ENCODE measurements around the gene IQCN. TPM values are rescaled to one million over a fixed set of nuclear protein-coding genes. Genes with fewer than 3 reads are reported as not detected.

Gene IQCN
- total and polyA plus RNA-seq, 10 of the 15 experiments (the other 5 are each of a cell fraction or from before 2014, with no cell fraction given): 0.01 to 0.54 (median 0.23) TPM; not detected in 3

DNA sequence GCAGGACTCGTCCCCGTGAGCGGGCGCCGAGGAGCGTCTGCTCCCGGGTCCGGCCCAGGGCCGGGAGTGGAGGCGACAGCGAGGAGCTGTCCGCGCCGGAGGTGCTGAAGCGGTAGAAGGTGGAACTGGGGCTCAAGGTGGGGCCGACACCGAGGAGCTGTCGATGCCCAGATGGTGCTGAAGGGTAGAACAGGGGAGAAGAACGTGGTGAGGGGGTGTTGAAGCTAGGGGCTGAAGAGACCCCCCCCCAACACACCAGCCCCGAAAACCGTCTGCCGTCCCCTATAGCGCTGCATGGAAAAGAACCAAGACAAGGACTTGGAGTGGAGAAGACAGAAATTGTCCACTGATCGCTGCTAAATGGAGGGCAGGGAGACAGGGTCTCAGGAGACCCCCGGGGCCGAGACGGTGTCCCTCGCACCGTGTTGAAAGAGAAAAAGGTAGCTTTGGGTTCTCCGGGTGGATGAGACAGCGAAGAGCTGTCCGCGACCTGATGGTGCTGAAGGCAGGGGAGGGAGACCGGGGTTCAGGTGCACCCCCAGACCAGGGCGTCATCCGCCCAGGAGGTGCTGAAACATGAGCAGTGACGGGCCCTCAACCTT is 40.9 kb downstream of the IQCN start (continued):
- TF ChIP-seq, protein P1, sequence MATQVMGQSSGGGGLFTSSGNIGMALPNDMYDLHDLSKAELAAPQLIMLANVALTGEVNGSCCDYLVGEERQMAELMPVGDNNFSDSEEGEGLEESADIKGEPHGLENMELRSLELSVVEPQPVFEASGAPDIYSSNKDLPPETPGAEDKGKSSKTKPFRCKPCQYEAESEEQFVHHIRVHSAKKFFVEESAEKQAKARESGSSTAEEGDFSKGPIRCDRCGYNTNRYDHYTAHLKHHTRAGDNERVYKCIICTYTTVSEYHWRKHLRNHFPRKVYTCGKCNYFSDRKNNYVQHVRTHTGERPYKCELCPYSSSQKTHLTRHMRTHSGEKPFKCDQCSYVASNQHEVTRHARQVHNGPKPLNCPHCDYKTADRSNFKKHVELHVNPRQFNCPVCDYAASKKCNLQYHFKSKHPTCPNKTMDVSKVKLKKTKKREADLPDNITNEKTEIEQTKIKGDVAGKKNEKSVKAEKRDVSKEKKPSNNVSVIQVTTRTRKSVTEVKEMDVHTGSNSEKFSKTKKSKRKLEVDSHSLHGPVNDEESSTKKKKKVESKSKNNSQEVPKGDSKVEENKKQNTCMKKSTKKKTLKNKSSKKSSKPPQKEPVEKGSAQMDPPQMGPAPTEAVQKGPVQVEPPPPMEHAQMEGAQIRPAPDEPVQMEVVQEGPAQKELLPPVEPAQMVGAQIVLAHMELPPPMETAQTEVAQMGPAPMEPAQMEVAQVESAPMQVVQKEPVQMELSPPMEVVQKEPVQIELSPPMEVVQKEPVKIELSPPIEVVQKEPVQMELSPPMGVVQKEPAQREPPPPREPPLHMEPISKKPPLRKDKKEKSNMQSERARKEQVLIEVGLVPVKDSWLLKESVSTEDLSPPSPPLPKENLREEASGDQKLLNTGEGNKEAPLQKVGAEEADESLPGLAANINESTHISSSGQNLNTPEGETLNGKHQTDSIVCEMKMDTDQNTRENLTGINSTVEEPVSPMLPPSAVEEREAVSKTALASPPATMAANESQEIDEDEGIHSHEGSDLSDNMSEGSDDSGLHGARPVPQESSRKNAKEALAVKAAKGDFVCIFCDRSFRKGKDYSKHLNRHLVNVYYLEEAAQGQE (IDR thresholded peaks at IDR 0.05; ENCODE audit: low read depth, low read length): peak; percentile 93
- TF ChIP-seq IRF4 (IDR thresholded peaks at IDR 0.05; ENCODE audit: low read depth, low read length) (no peak), TCF12 (IDR thresholded peaks at IDR 0.05; ENCODE audit: low read depth, low read length) (0 out of 2 replicates have a peak, but pooled peaks have one; percentile 26), PBX3 (IDR thresholded peaks at IDR 0.05; ENCODE audit: insufficient replicate concordance, low read depth, low read length) (no peak), EED (IDR thresholded peaks at IDR 0.05; ENCODE audit: low read depth) (no peak), ZNF274 (IDR thresholded peaks at IDR 0.05; ENCODE audit: insufficient read depth, insufficient read length) (no peak), MYC (IDR thresholded peaks at IDR 0.05; ENCODE audit: insufficient read depth, insufficient read length, insufficient replicate concordance, low read length, severe bottlenecking) (no peak), ZBED1 (IDR thresholded peaks at IDR 0.05; ENCODE audit: borderline replicate concordance) (no peak), ZNF24 (IDR thresholded peaks at IDR 0.05) (no peak), BCL11A (IDR thresholded peaks at IDR 0.05; ENCODE audit: low read depth, low read length) (no peak), USF1 (IDR thresholded peaks at IDR 0.05; ENCODE audit: borderline replicate concordance, extremely low read length, insufficient read depth, low read depth, low read length) (no peak), ETV6 (conservative IDR thresholded peaks at IDR 0.05 in 1 of 2, IDR thresholded peaks at IDR 0.05 in 1 of 2; ENCODE audit: borderline replicate concordance in 1 of 2, low read depth in 1 of 2) (no peak), DPF2 (IDR thresholded peaks at IDR 0.05) (no peak), SIN3A (IDR thresholded peaks at IDR 0.05; ENCODE audit: low read depth, low read length) (peak; percentile 62; the same call in 1 of the 2 replicates), CBX5 (IDR thresholded peaks at IDR 0.05; ENCODE audit: low read depth) (no peak)
- TF ChIP-seq, protein P2, sequence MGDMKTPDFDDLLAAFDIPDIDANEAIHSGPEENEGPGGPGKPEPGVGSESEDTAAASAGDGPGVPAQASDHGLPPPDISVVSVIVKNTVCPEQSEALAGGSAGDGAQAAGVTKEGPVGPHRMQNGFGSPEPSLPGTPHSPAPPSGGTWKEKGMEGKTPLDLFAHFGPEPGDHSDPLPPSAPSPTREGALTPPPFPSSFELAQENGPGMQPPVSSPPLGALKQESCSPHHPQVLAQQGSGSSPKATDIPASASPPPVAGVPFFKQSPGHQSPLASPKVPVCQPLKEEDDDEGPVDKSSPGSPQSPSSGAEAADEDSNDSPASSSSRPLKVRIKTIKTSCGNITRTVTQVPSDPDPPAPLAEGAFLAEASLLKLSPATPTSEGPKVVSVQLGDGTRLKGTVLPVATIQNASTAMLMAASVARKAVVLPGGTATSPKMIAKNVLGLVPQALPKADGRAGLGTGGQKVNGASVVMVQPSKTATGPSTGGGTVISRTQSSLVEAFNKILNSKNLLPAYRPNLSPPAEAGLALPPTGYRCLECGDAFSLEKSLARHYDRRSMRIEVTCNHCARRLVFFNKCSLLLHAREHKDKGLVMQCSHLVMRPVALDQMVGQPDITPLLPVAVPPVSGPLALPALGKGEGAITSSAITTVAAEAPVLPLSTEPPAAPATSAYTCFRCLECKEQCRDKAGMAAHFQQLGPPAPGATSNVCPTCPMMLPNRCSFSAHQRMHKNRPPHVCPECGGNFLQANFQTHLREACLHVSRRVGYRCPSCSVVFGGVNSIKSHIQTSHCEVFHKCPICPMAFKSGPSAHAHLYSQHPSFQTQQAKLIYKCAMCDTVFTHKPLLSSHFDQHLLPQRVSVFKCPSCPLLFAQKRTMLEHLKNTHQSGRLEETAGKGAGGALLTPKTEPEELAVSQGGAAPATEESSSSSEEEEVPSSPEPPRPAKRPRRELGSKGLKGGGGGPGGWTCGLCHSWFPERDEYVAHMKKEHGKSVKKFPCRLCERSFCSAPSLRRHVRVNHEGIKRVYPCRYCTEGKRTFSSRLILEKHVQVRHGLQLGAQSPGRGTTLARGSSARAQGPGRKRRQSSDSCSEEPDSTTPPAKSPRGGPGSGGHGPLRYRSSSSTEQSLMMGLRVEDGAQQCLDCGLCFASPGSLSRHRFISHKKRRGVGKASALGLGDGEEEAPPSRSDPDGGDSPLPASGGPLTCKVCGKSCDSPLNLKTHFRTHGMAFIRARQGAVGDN (IDR thresholded peaks at IDR 0.05): no peak
